ENCODE data around the gene CACNA1B.
"Not testable (repeated sequence)": the region's sequence is repeated elsewhere in the genome, so short reads cannot be mapped to it uniquely, and the experiment has no call there.

The CACNA1B gene

DNA sequence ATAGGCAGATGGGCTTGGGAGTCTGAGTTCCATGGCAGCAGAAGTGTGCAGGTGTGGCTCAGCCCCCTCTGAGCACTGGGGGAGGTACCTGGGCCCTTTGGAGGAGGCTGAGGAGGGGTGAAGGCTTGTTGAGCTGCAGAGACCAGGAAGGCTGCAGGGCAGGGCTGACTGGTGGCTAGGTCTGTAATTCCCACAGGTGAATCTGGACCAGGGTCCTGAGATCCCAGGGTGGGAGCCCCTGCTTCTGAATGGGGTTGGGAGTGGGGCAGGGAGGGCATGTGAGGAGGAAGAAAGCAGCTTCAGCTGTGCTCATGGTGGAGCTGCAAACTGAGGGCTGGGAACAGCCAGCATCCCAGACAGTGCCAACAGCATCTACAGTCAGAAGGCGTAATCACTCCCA, 111.1 kb downstream of the CACNA1B start:
- no peak for DNase-seq

DNA sequence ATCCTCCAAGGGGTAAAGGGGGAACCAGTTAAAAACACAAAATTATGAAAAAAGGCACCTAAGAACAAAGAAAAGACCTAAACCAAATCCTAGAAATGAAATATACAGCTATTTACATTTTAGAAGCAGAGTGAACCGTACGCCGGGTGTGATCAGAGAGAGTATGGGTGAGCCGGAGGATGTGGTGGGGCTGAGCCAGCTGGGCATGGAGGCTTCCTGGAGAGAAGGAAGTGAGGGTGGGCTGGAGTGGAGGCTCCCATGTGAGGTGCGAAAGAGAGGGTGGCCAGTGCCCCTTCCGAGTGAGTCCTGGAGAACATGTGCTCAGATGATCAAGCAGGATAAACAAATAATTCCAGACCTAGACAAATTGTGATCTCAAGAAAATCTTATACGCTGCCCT, 111.6 kb downstream of the CACNA1B start:
- no peak for DNase-seq

- no peak for DNase-seq
Observed at GRCh38 chr9:137989999-137990715, 112.6 kb downstream of the CACNA1B start.

- no peak for DNase-seq
Observed at GRCh38 chr9:138003485-138004190, 126.1 kb downstream of the CACNA1B start.

GRCh38 chr9:138006576-138007233, 129.1 kb downstream of the CACNA1B start:
- DNase-seq: no peak

GRCh38 chr9:138007566-138007917, 130.0 kb downstream of the CACNA1B start:
- no peak for DNase-seq

- DNase-seq: no peak
Observed at GRCh38 chr9:138007918-138008841, 130.6 kb downstream of the CACNA1B start.

DNA sequence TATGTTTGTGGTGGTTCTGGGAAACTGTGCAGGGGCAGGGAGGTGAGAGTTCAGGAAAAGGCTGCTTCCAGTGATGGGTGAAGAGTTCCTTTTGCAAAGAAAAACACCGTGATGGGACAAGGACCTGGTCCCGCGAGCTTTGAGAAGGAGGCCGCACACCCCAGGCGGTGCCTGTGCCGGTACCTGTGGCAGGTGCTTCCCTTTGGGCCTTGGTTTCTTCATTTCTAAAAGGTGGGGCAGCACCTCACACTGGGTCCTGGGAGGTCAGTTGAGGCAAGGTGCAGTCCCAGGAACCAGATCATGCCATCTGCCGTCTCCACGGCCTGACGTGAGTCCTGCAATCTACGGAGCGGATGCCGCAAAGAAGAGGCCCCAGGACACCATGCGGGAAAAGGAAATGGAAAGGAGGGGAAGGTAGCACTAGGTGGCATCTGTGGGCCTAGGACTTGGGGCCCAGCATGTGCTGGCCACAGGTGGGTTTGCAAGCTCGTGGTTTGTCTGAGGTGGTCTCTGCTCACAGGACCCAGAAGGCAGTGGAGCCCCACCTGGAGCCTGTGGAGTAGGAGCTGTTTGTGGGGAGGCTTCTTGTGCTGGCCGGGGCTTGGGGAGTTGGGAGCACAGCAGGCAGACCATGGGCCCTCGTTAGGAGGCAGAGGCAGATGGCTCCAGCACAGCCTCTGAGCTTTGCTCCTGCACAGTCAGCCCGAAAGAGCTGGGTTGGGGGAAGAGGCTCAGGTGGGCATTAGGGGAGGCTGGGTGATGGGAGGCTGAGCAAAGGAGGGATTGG, 131.6 kb downstream of the CACNA1B start:
- no peak for DNase-seq

- no peak for DNase-seq
Observed at GRCh38 chr9:138009803-138010690, 132.5 kb downstream of the CACNA1B start.

GRCh38 chr9:138010861-138011260, 133.3 kb downstream of the CACNA1B start:
- peak; percentile 20 for DNase-seq

GRCh38 chr9:138011951-138012500, 134.4 kb downstream of the CACNA1B start:
- no peak for DNase-seq

DNA sequence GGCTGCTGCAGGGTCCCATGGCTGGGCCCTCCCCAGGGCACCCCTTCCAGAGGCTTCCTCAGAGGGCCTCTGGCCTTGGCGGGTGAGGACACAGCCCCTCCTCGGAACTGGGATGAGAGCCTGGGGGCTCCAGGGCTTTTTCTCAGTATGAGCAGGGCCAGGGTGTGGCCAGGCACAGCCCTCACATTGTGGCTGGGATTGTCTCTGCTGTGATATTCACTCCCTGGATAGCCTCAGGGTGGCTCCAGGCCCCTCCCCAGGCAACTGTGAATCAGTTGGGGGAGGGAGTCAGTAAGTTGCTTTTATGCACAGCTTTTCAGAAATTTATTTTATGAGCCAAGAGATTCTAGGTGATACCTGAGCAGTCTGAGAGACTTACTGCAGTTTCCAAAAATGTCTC, 135.7 kb downstream of the CACNA1B start:
- DNase-seq: no peak

DNA sequence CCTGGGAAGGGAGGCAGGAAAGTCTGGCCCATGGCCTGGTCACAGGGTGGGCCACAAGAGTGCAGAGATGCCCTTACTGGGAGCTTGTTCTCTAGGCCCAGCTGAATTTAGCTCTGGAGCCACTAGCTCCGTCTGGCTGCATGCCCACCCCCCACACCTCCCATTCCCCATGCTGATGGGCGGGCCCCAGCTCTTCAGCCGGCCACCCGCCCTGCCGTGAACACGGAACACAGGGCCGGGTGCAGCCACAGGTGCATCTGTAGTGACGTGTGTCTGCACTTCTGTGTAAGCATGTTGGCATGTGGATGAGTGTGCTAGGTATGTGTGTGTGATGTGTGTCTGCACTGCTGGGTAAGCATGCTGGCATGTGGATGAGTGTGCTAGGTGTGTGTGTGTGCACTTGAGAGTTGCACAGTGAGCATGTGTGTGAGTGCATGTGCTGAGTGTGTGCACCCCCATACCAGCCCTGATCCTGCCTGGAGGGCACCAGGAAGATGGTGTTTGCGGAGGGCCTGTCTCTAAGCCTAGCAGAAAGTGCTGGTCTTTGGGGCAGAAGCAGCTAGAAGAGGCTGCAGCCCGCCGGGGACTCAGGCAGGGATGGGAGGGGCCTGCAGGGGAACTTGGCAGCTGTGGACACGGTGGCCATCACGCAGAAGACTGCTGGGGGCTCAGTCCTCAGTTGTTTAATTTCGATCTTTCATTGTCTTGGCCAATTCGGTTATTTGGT, 136.4 kb downstream of the CACNA1B start:
- no peak for DNase-seq

- DNase-seq: no peak
Observed at GRCh38 chr9:138014563-138014945, 137.0 kb downstream of the CACNA1B start.

GRCh38 chr9:138015021-138015829, 137.6 kb downstream of the CACNA1B start:
- DNase-seq: peak; percentile 50

DNA sequence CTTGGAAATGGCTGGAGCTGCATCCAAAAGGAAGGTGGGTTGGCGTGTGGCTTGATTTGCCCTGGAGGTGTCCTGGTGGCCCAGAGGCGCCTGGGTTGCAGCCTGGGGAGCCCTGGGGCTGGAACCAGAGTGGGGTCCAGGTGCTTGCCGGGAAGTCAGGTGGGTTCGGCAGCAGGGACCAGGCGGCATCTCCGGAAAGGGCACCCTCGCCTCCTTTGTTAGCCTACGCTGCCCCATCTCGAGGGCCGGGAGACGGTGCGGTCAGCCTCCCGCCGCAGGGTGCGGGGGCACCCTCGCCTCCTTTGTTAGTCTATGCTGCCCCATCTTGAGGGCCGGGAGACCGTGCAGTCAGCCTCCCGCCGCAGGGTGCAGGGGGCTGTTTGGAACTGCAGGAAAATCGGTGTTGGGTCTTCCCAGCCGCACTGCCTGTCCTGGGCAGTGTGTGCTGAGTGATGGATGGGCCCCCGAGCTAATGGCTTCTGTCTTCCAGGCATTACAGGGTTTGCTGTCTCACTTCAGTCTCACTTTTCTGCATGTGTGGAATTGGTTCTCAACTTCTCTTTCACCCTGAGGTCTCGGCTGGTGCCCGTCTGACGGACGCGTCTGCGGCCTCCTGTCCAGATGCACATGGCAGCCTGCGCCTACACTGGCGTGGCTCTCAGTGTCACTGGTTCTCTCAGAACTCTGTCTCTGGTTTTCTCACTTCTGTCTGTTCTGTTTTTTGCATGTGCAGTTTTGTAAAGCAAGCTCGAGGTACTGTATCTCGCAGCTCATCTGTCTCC, 139.0 kb downstream of the CACNA1B start:
- DNase-seq: no peak

DNA sequence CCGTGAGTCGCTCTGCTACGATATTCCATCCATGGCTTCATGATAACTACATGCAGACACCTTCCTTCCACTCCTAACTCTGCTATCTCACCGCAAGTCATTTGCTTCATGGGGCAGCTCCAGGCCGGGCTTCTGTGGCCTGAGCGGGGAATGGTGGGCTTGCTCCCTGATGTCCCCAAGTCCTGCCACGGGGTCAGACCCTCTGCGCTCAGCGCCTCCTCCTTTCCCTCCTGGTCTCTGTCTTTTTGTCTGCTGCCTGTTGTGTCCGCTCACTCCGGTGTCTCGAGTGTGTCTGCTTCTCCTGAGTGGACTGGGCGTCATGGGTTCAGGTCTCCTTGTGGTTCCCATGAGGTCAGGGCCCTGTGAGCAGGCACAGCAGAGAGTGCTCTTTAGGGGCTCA, 139.6 kb downstream of the CACNA1B start:
- no peak for DNase-seq

DNA sequence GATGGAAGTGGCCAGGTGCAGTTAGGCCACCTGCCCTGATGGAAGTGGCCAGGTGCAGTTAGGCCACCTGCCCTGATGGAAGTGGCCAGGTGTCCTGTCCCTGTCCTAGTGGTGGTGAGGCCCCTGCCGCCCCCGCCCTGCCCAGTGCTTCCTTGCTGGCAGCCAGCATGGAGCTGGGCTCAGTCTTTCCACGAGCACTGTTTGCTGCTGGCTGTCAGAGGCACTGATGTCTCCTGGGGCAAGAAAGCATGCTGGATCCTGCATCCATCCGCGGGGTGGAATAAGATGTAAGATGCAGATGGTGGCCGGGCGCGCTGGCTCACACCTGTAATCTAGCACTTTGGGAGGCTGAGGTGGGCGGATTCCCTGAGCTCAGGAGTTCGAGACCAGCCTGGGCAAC, 141.9 kb downstream of the CACNA1B start:
- not testable (repeated sequence) for DNase-seq

All from DMS79 treated with DMSO at 0.1 percent for 48 hours (cell line).